Activated T-cell treated with anti-CD3 and anti-CD28 coated beads, Interleukin-2, amount 50 U/mL, for 72 hours (primary cell): ENCODE measurements around the gene STAT6. TPM values are rescaled to one million over a fixed set of nuclear protein-coding genes. Genes with fewer than 3 reads are reported as not detected.
"Not testable (repeated sequence)": the region's sequence is repeated elsewhere in the genome, so short reads cannot be mapped to it uniquely, and the experiment has no call there.

ENCODE experiments used
- ATAC-seq, 2 donors: fragments of 150-1000 bp; cut with Tn5 transposase; replicated peaks in 1 of 2; 2 replicates each; pipeline ENCODE4 v1.10.0; 2021; ENCODE audit warnings: moderate library complexity in 2 of 2, mild to moderate bottlenecking in 1 of 2
- DNase-seq, 2 donors: peaks; one replicate each; pipeline ENCODE4 v3.0.0; 2021 to 2022; ENCODE audit warnings: mixed read lengths in 1 of 2
- H3K27ac Mint-ChIP-seq: one replicate; pipeline ENCODE4 v1.8.0; 2022; ENCODE audit warnings: mild to moderate bottlenecking, moderate library complexity, mixed read lengths
- H3K27me3 Mint-ChIP-seq: one replicate; pipeline ENCODE4 v1.8.0; 2022; ENCODE audit warnings: low read depth, mixed read lengths
- H3K36me3 Mint-ChIP-seq, 2 donors: one replicate each; pipeline ENCODE4 v1.8.0; 2022; ENCODE audit warnings: mixed read lengths in 2 of 2, mild to moderate bottlenecking in 1 of 2; ENCODE audit not compliant: insufficient read depth in 2 of 2
- H3K4me1 Mint-ChIP-seq: one replicate; pipeline ENCODE4 v1.8.0; 2022; ENCODE audit warnings: low read depth, mixed read lengths
- H3K4me3 Mint-ChIP-seq, 2 donors: one replicate each; pipeline ENCODE4 v1.8.0; 2022; ENCODE audit warnings: mild to moderate bottlenecking in 2 of 2, mixed read lengths in 2 of 2, moderate library complexity in 2 of 2
- H3K9me3 Mint-ChIP-seq, 2 donors: one replicate each; pipeline ENCODE4 v1.8.0; 2022; ENCODE audit warnings: mixed read lengths in 2 of 2
- total RNA-seq, 2 donors: library from RNA; stranded (reverse); gene quantifications; one replicate each; pipeline ENCODE4 v1.2.3, GENCODE V29; 2022

STAT6 gene
- total RNA-seq, 2 donors from 2014 or later, result 178 to 191 TPM

DNA sequence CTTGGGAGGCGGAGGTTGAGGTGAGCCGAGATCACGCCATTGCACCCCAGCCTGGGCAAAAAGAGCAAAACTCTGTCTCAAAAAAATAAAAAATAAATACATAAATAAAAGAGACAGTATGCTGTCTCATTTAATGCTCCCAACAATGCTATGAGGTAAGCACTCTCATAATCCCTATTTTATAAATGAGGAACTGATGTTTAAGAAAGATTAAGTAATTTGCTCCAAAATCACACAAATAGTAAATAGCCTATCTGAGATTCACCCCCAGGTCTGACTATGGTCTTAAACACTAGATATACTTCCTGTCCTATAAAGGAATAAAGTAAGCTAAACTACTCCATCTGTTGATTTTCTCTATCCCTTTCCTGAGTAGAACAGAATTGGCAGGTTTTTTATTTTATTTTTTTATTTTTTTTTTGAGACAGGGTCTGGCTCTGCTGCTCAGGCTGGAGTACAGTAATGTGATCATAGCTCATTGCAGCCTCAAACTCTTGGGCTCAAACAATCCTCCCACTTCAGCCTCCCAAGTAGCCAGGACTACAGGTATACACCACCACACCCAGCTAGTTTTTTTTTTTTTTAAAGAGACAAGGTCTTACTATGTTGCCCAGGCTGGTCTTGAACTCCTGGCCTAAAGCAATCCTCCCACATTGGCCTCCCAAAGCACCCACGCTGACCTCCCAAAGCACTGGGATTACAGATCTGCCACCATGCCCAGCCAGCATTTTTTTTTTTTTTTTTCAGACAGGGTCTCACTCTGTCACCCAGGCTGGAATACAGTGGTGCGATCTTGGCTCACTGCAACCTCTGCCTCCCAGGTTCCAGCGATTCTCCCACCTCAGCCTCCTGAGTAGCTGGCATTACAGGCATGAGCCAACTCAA is 37.4 kb downstream of the STAT6 start:
- not testable (repeated sequence) for H3K27me3 Mint-ChIP-seq, H3K9me3 Mint-ChIP-seq, H3K4me3 Mint-ChIP-seq, DNase-seq, ATAC-seq
- Mint-ChIP-seq H3K36me3 (peaks cover 15 to 42% of the 10 kb centered on the region in 2 donors), H3K4me1 (peaks cover 60% of the 10 kb centered on the region), H3K27ac (peak overlapping the region; percentile 65)

DNA sequence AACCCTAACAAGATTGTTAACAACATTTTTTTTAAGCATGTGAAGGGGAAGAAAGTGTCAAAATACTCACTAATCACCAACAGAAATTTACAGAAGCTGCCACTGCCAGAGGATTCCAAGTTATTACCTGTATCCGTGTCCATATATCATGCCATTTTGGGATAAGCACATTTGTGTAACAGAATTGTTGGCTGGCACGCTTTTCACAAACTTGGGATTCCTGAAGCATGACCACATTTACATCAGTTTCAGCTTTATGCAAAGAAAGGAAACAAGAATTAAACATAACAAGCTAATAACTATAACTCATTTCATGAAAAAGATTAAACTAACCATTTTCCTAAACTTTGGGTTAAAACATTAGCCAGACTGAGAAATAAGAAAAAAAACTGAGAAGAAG is 38.5 kb downstream of the STAT6 start:
- Mint-ChIP-seq H3K9me3 (no peaks in the 10 kb centered on the region), H3K36me3 (peaks cover 12 to 48% of the 10 kb centered on the region in 2 donors)
- no peak for ATAC-seq

DNA sequence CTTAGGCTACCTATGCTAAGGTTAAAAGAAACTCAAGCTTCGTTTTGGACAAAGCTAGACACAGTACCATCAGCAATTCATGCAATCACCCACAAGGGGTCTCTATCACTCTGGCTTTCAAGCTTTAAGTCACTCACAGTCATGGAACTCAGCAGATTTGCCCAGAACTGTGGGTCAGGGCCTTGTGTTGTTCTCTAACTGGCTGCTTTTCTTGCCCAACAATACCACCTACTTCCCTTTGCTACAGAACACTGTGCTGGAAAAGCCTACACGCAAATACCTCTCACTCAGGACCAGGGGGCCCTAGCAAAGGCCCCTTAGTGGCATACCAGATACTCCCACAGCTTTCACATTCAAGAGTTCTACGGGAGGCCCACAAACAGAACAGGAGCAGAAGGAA is 41.6 kb downstream of the STAT6 start:
- H3K4me1 Mint-ChIP-seq, result peaks cover 78% of the 10 kb centered on the region
- H3K27me3 Mint-ChIP-seq, result no peaks in the 10 kb centered on the region

More for the DNA sequence above, 38.5 kb downstream of the STAT6 start:
- peak overlapping the region; percentile 27 for H3K27ac Mint-ChIP-seq
- peaks cover 69% of the 10 kb centered on the region for H3K4me1 Mint-ChIP-seq
- peak overlapping the region in 1 of 2 donors; percentile 36 for H3K4me3 Mint-ChIP-seq
- no peak for DNase-seq
- no peaks in the 10 kb centered on the region for H3K27me3 Mint-ChIP-seq

DNA sequence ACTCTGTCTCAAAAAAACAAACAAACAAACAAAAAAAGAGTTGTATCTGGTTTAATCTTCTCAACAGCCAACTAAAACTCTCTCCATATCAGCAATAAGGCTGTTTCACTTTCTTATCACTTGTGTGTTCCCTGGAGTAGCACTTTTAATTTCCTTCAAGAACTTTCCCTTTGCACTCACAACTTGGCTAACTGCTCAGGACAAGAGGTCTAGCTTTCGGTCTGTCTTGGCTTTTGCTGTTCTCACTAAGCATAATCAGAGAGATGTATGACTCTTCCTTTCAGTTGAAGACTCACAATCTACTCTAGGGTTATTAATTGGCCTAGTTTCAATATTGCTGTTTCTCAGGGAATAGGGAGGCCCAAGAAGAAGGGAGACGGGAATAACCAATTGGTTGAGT is 44.9 kb downstream of the STAT6 start:
- peaks cover 82% of the 10 kb centered on the region for H3K4me1 Mint-ChIP-seq
- H3K27ac Mint-ChIP-seq, result peak overlapping the region; percentile 95
- H3K36me3 Mint-ChIP-seq, result peaks cover 13 to 57% of the 10 kb centered on the region in 2 donors
- ATAC-seq, result peak in 1 of 2 donors; percentile 49
- H3K27me3 Mint-ChIP-seq, result no peaks in the 10 kb centered on the region
- peaks cover 3% of the 10 kb centered on the region in 2 donors for H3K9me3 Mint-ChIP-seq
- DNase-seq, result no peak
- peak overlapping the region; percentile 58 to 71 for H3K4me3 Mint-ChIP-seq

More for the DNA sequence above, 41.6 kb downstream of the STAT6 start:
- peak overlapping the region; percentile 59 to 67 for H3K4me3 Mint-ChIP-seq
- H3K9me3 Mint-ChIP-seq, result peaks cover 3% of the 10 kb centered on the region in 2 donors
- H3K36me3 Mint-ChIP-seq, result peaks cover 13 to 60% of the 10 kb centered on the region in 2 donors
- ATAC-seq (peak; percentile 84), DNase-seq (peak; percentile 60 to 62)
- H3K27ac Mint-ChIP-seq, result peak overlapping the region; percentile 85

DNA sequence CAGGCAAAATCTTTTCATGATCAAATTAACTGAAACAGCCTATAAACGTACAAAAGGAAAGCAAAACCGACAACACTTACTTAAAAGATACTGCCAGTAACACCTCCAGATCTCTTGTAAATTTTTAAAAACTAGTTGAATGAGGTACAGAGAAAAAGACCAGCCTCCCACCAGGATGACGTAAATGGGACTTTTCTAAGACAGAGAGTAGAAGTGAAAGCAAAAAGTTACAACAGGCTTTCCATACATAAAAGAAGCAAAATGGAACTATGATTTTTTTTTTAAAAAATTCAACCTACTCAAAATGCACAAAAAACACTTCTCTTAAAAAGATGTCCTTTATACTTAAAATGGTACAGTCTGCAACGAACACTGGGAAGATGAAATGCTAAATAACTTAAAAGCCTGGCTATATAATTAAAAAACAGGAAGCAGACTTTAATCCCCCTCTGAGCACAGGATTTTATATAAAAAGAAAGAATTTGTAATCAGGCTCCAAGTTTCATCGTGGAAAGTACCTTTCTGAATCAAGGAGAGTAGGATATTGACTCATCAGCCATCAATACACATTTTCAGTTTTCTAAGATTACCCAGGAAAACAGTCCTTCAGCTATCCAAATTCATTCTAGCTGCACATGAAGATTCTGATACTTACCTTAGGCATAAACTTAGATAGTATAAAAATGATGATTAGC is 47.0 kb downstream of the STAT6 start:
- Mint-ChIP-seq H3K27ac (peak overlapping the region; percentile 100), H3K9me3 (peaks cover 3% of the 10 kb centered on the region in 2 donors), H3K4me1 (peaks cover 69% of the 10 kb centered on the region), H3K4me3 (peak overlapping the region; percentile 81 to 97), H3K27me3 (no peaks in the 10 kb centered on the region), H3K36me3 (peaks cover 10 to 53% of the 10 kb centered on the region in 2 donors)
- ATAC-seq (peak; percentile 87 to 89), DNase-seq (peak; percentile 59 to 62)

DNA sequence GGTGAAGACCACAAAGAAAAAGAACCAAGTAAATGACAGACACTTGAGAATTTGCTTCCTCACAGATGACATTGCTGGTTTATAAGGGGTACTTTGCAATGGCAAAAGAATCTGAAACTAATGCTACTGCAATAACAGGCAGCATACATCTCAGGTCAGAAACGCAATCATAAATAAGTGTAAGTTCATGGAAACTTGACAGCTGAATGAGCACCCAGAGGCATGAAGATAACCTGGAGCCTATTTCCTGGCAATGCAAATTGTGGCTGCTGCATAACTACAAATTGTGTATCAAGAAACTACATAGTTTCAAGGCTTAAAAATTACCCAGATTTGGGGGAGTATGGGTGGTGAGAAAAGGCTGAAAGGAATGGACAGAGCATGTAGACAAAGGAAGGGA is 52.7 kb downstream of the STAT6 start:
- DNase-seq, result no peak

DNA sequence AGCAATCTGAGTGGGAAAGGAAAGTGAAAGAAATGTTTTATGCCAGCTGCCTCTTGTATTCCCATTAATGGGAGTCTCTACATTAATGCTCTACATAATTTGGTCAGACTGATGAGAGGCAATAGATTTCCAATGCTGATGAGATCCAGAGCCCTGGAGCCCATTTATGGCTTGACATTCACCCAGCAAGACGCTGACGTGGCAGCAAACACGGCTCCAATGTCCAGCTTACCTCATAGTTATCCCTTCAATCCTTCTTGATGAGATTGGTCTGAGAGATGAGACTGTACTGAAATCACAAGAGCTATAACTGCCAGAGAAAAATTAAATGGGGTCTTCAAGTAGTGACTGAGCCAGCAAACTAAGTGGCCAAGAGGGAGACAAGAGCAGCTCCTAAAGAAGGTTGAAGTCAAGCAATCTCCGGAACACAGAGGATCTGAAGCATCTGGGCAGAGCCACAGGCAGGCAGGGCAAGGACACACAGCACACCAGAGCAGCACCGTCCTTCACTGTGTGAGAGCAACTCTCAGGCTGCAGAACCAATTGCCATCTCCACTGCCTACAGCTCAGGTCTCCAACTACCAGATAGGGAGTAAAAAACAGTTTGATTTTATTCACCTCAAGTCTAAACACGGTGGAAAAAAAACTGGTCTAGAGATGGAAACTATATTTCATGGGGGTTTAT is 54.0 kb downstream of the STAT6 start:
- H3K9me3 Mint-ChIP-seq, result peaks cover 2 to 4% of the 10 kb centered on the region in 2 donors
- H3K27me3 Mint-ChIP-seq, result no peaks in the 10 kb centered on the region
- peaks cover 12 to 34% of the 10 kb centered on the region in 2 donors for H3K36me3 Mint-ChIP-seq
- peaks cover 10% of the 10 kb centered on the region for H3K4me1 Mint-ChIP-seq
- ATAC-seq, result no peak
- DNase-seq, result no peak
- H3K4me3 Mint-ChIP-seq, result no peak overlapping the region
- H3K27ac Mint-ChIP-seq, result peak overlapping the region; percentile 73

More for the DNA sequence above, 52.7 kb downstream of the STAT6 start:
- H3K27me3 Mint-ChIP-seq, result no peaks in the 10 kb centered on the region
- H3K4me3 Mint-ChIP-seq, result no peak overlapping the region
- ATAC-seq, result no peak
- H3K27ac Mint-ChIP-seq, result peak overlapping the region; percentile 28
- H3K4me1 Mint-ChIP-seq, result peaks cover 21% of the 10 kb centered on the region
- peaks cover 1 to 2% of the 10 kb centered on the region in 2 donors for H3K9me3 Mint-ChIP-seq
- peaks cover 12 to 41% of the 10 kb centered on the region in 2 donors for H3K36me3 Mint-ChIP-seq

DNA sequence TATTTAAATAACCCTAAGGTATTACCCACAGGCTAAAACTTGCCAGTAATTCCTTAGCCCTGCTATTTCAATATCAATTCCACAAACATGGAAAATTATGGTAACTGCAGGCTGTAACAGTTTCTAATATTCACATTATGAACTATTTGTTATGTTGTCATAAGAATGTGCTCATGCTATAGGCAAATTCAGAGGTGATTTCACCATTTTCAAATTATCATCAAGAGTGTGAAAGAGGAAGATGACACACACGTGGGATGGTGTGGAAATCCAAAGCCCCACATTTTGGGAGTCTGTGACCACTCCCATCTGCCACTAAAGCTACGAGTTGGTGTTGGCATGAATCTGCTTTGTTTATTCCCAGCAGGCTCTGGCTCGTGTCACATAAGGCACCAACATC is 55.3 kb downstream of the STAT6 start:
- Mint-ChIP-seq H3K4me1 (peaks cover 4% of the 10 kb centered on the region), H3K9me3 (peaks cover 2 to 4% of the 10 kb centered on the region in 2 donors), H3K36me3 (peaks cover 11 to 32% of the 10 kb centered on the region in 2 donors), H3K27me3 (no peaks in the 10 kb centered on the region), H3K4me3 (no peak overlapping the region), H3K27ac (no peak overlapping the region)
- no peak for ATAC-seq
- no peak for DNase-seq

DNA sequence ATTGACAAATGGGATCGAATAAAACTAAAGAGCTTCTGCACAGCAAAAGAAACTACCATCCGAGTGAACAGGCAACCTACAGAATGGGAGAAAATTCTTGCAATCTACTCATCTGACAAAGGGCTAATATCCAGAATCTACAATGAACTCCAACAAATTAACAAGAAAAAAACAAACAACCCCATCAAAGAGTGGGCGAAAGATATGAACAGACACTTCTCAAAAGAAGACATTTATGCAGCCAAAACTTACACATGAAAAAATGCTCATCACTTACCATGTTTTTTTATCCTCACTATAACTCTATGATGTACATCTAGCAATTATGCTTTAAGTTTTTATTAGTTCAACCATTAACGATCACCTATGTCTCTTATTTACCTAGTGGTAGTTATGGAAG is 57.3 kb downstream of the STAT6 start:
- ATAC-seq, H3K27ac Mint-ChIP-seq, H3K4me1 Mint-ChIP-seq, DNase-seq, H3K27me3 Mint-ChIP-seq, H3K4me3 Mint-ChIP-seq, H3K9me3 Mint-ChIP-seq: not testable (repeated sequence)
- peaks cover 10 to 22% of the 10 kb centered on the region in 2 donors for H3K36me3 Mint-ChIP-seq

DNA sequence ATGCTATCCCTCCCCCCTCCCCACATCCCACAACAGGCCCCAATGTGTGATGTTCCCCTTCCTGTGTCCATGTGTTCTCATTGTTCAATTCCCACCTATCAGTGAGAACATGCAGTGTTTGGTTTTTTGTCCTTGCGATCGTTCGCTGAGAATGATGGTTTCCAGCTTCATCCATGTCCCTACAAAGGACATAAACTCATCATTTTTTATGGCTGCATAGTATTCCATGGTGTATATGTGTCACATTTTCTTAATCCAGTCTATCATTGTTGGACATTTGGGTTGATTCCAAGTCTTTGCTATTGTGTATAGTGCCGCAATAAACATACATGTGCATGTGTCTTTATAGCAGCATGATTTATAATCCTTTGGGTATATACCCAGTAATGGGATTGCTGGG is 58.0 kb downstream of the STAT6 start:
- not testable (repeated sequence) for H3K27ac Mint-ChIP-seq

DNA sequence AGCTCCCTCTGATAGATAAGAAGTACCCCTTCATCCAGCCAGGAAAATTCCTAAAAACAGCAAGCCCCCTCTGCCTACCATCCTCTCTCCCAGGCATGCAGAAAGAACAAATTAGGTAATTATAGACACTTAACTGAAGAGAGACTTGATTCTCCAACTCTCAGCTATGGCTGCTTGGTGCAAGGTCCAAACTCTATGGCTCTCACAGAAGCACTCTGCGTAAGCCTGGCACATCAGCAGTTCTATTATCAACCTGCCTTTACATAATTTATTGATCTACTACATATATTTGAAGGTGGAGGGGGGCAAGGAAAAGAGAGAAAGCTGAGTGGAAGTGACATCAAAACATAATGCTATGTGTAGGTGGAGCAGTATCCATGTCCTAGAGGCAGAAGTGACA is 60.2 kb downstream of the STAT6 start:
- DNase-seq (no peak), ATAC-seq (no peak)
- no peak overlapping the region for H3K27ac Mint-ChIP-seq
- peaks cover 0 to 11% of the 10 kb centered on the region in 2 donors for H3K36me3 Mint-ChIP-seq
- H3K4me3 Mint-ChIP-seq, result no peak overlapping the region
- peaks cover 5% of the 10 kb centered on the region for H3K27me3 Mint-ChIP-seq
- H3K4me1 Mint-ChIP-seq, result peaks cover 36% of the 10 kb centered on the region
- peaks cover 2 to 4% of the 10 kb centered on the region in 2 donors for H3K9me3 Mint-ChIP-seq

More for the DNA sequence above, 58.0 kb downstream of the STAT6 start:
- H3K27me3 Mint-ChIP-seq, ATAC-seq, H3K4me3 Mint-ChIP-seq, H3K9me3 Mint-ChIP-seq, DNase-seq: not testable (repeated sequence)
- Mint-ChIP-seq H3K4me1 (peaks cover 15% of the 10 kb centered on the region), H3K36me3 (peaks cover 7 to 16% of the 10 kb centered on the region in 2 donors)

DNA sequence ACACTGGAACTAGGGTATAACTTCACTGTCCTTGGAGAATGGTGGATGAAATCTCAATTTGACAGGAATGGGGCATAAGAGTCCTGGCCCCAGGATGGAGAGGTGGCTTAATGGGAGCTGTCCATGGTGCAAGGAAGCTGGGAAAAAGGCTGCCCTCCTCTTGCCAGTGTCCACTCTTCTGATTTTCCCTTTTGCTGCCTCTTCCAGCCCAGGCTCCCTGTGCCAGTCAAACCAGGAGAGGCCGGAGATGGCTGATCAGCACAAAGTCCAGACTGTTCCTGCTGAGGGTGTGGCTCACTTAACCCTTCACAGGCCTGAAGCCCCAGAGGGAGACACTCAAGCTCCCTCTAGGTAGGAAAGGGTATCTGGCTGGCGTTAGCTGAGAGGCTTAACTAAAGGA is 61.3 kb downstream of the STAT6 start, which contains the start of gene MYO1A:
Gene MYO1A, minus strand, starts transcription at position 240 of the 400 bp plus-strand sequence. CDS start 1,806 bp downstream, outside the sequence.
- H3K9me3 Mint-ChIP-seq, result peaks cover 2 to 4% of the 10 kb centered on the region in 2 donors
- ATAC-seq (no peak), DNase-seq (no peak)
- peaks cover 0 to 7% of the 10 kb centered on the region in 2 donors for H3K36me3 Mint-ChIP-seq
- H3K27ac Mint-ChIP-seq, result no peak within 1 kb of the TSS
- peaks cover 7% of the 10 kb centered on the region for H3K27me3 Mint-ChIP-seq
- H3K4me3 Mint-ChIP-seq, result no peak within 1 kb of the TSS
- peaks cover 47% of the 10 kb centered on the region for H3K4me1 Mint-ChIP-seq
